ENCODE data around the gene XIAP. TPM values are rescaled to one million over a fixed set of nuclear protein-coding genes. Genes with fewer than 3 reads are reported as not detected.
"Not testable (repeated sequence)": the region's sequence is repeated elsewhere in the genome, so short reads cannot be mapped to it uniquely, and the experiment has no call there.

Gene XIAP
- total RNA-seq, 1 donor from 2014 or later = 62.0 TPM

- DNase-seq (ENCODE audit: low spot score); intact Hi-C loops (cut with DNase I); ATAC-seq: not testable (repeated sequence)
Observed at GRCh38 chrX:123932055-123932454, 72.2 kb downstream of the XIAP start.

GRCh38 chrX:123943074-123943473, 83.2 kb downstream of the XIAP start:
- no peak for DNase-seq (ENCODE audit: low spot score)
- ATAC-seq = no peak
- intact Hi-C loops (cut with DNase I) = loop anchor here (5.0 kb wide), 1 partner anchor 1036 kb away; no protein-coding TSS in a partner anchor

GRCh38 chrX:123943488-123943887, 83.6 kb downstream of the XIAP start:
- no peak for DNase-seq (ENCODE audit: low spot score)
- ATAC-seq = no peak
- intact Hi-C loops (cut with DNase I) = loop anchor here (5.0 kb wide), 1 partner anchor 1036 kb away; no protein-coding TSS in a partner anchor

GRCh38 chrX:123949846-123950245, 90.0 kb downstream of the XIAP start:
- intact Hi-C loops (cut with DNase I) = no loop called here
- ATAC-seq = no peak
- DNase-seq (ENCODE audit: low spot score) = no peak

- ATAC-seq (peak; percentile 43), DNase-seq (ENCODE audit: low spot score) (peak; percentile 81)
- intact Hi-C loops (cut with DNase I) = no loop called here
Observed at GRCh38 chrX:123959281-123960063, 99.6 kb downstream of the XIAP start.

GRCh38 chrX:123960956-123961267, 101.1 kb downstream of the XIAP start:
- no peak for DNase-seq (ENCODE audit: low spot score)
- intact Hi-C loops (cut with DNase I) = no loop called here
- no peak for ATAC-seq

- ATAC-seq (peak; percentile 82), DNase-seq (ENCODE audit: low spot score) (peak; percentile 83)
- intact Hi-C loops (cut with DNase I) = no loop called here
Observed at GRCh38 chrX:123961268-123962005, 101.6 kb downstream of the XIAP start, which contains the start of gene STAG2. STAG2 (plus strand) TSS chrX:123961706; CDS start chrX:124022628, 60,922 bp downstream.

- ATAC-seq = no peak
- intact Hi-C loops (cut with DNase I) = no loop called here
- DNase-seq (ENCODE audit: low spot score) = no peak
Observed at GRCh38 chrX:123962006-123962467, 102.2 kb downstream of the XIAP start.

- DNase-seq (ENCODE audit: low spot score) (peak; percentile 92), ATAC-seq (peak; percentile 85)
- intact Hi-C loops (cut with DNase I) = no loop called here
Observed at GRCh38 chrX:123962794-123963373, 103.0 kb downstream of the XIAP start.

Other genes starting within 250 kb of the XIAP start
- 95.1 TPM for gene THOC2, start 127.0 kb upstream of the XIAP start, total RNA-seq
- gene STAG2, start 101.7 kb downstream of the XIAP start, total RNA-seq = 98.2 TPM